ENCODE results near the gene CCNL1.

GRCh38 chr3:157157836-157158235 lies 2.1 kb downstream of the CCNL1 start:
- TF ChIP-seq CTCF (IDR thresholded peaks at IDR 0.05; ENCODE audit: poor library complexity): no peak
- TF ChIP-seq EZH2 (IDR thresholded peaks at IDR 0.05; ENCODE audit: borderline replicate concordance): no peak

Data from hepatocyte (in vitro differentiated cells).